ENCODE measurements around the gene CCDC85B. TPM values are rescaled to one million over a fixed set of nuclear protein-coding genes. Genes with fewer than 3 reads are reported as not detected.

CCDC85B gene
- total RNA-seq, 1 experiment from 2014 or later, result 20.8 TPM

- H3K4me3 Mint-ChIP-seq (ENCODE audit: unreplicated experiment), result no peak overlapping the region
- POLR2A ChIA-PET, result interaction anchor here (0.6 to 1.1 kb wide), 2 partner anchors 34 to 939 kb away, joined by 3 to 4 read pairs; partner anchors contain the start of gene FIBP
Measured at GRCh38 chr11:65854161-65854592, 36.3 kb upstream of the CCDC85B start.

DNA sequence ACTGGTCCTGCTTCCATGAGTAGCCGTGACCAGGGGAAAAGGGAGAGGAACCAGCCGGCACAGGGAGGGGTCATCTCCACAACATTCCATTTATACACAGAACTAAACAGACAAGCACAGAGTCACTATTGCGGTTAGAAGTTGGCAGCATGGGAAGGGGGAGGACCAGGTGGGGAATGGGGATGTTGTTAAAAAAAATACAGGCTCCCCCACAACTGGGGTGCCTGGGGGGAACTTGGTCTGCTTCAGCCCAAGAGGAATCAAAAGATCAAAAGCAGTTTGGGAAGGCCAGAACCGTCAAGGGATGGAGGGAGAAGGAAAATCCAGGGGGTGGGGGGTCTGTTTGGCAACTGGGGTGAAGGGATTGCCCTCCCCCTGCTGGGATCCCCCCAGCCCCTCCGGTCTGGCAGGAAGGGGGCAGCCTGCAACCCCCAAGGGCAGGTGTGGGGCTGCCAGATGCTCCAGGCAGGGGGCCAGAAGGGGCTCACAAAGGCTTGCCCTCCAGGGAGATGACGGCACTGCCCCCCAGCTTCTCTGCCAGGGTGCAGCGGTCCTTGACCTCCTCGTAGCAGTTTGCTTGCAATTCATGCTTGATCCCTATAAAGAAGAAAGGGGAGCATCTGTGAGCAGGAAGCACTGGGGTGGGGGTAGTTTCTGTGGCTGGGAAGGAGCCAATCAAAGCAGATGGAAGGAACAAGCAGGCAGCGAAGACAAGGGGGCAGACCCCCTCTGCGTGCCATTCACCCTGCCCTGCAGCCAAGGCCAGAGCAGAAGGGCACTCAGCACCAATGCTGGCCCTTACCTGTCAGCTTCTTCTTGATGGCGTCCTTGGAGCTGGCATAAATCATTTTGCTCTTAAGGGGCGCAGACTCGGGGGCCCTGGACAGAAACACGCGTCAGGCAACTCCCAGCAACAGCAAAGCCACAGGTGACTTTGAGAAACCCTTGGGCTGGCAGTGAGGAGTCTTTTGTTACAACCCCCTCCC is 35.3 kb upstream of the CCDC85B start:
- H3K36me3 Mint-ChIP-seq (ENCODE audit: insufficient read depth, unreplicated experiment), result peaks cover 56% of the 10 kb centered on the region
- H3K4me3 Mint-ChIP-seq (ENCODE audit: unreplicated experiment), result peak overlapping the region; percentile 83
- no peaks in the 10 kb centered on the region for H3K27me3 Mint-ChIP-seq (ENCODE audit: insufficient read depth, unreplicated experiment)
- peaks cover 22% of the 10 kb centered on the region for H3K4me1 Mint-ChIP-seq (ENCODE audit: insufficient read depth, unreplicated experiment)
- TF ChIP-seq CTCF (IDR thresholded peaks at IDR 0.05; ENCODE audit: unreplicated experiment), result no peak
- intact Hi-C loops (cut with micrococcal nuclease), result no loop called here
- CTCF ChIA-PET, result interaction anchor here (0.6 kb wide), 1 partner anchor 38 kb away, joined by 4 read pairs; no protein-coding TSS in a partner anchor
- BruUV-seq (replicated peaks), result TSS peak; percentile 63
- POLR2A ChIA-PET, result interaction anchor here (0.7 kb wide), 1 partner anchor 35 kb away, joined by 4 read pairs; the partner anchor contains the start of gene CCDC85B
- DNase-seq (ENCODE audit: unreplicated experiment), result no peak
- H3K27ac Mint-ChIP-seq (ENCODE audit: low read depth, unreplicated experiment), result peak overlapping the region; percentile 71
- H3K9me3 Mint-ChIP-seq (ENCODE audit: unreplicated experiment), result no peaks in the 10 kb centered on the region

More at GRCh38 chr11:65854161-65854592, 36.3 kb upstream of the CCDC85B start:
- Mint-ChIP-seq H3K27ac (ENCODE audit: low read depth, unreplicated experiment) (no peak overlapping the region), H3K9me3 (ENCODE audit: unreplicated experiment) (no peaks in the 10 kb centered on the region), H3K27me3 (ENCODE audit: insufficient read depth, unreplicated experiment) (no peaks in the 10 kb centered on the region), H3K36me3 (ENCODE audit: insufficient read depth, unreplicated experiment) (peaks cover 56% of the 10 kb centered on the region), H3K4me1 (ENCODE audit: insufficient read depth, unreplicated experiment) (peaks cover 16% of the 10 kb centered on the region)
- TF ChIP-seq CTCF (IDR thresholded peaks at IDR 0.05; ENCODE audit: unreplicated experiment), result no peak
- CTCF ChIA-PET, result interaction anchor here (0.8 kb wide), 1 partner anchor 32 kb away, joined by 3 read pairs; no protein-coding TSS in a partner anchor
- DNase-seq (ENCODE audit: unreplicated experiment), result no peak
- BruUV-seq (replicated peaks), result no TSS peak
- intact Hi-C loops (cut with micrococcal nuclease), result no loop called here

GRCh38 chr11:65855927-65856363 is 34.5 kb upstream of the CCDC85B start:
- no peak for DNase-seq (ENCODE audit: unreplicated experiment)
- Mint-ChIP-seq H3K9me3 (ENCODE audit: unreplicated experiment) (no peaks in the 10 kb centered on the region), H3K4me1 (ENCODE audit: insufficient read depth, unreplicated experiment) (peaks cover 24% of the 10 kb centered on the region), H3K27ac (ENCODE audit: low read depth, unreplicated experiment) (peak overlapping the region; percentile 94), H3K27me3 (ENCODE audit: insufficient read depth, unreplicated experiment) (no peaks in the 10 kb centered on the region), H3K4me3 (ENCODE audit: unreplicated experiment) (peak overlapping the region; percentile 83), H3K36me3 (ENCODE audit: insufficient read depth, unreplicated experiment) (peaks cover 56% of the 10 kb centered on the region)
- ChIA-PET CTCF (no interaction called here), POLR2A (interaction anchor here (0.7 to 6.2 kb wide), 4 partner anchors 33 to 144 kb away, joined by 3 to 181 read pairs (median 4); partner anchors contain the start of genes CCDC85B, FIBP and KAT5)
- intact Hi-C loops (cut with micrococcal nuclease), result no loop called here
- no peak for TF ChIP-seq CTCF (IDR thresholded peaks at IDR 0.05; ENCODE audit: unreplicated experiment)
- no TSS peak for BruUV-seq (replicated peaks)

Measured in MCF 10A (cell line).